Panc1 (cell line): ENCODE data around the gene SYTL1. TPM values are rescaled to one million over a fixed set of nuclear protein-coding genes. Genes with fewer than 3 reads are reported as not detected.

Source experiments
- ATAC-seq: fragments of 200-7000 bp; cut with Tn5 transposase; 2 replicates; pipeline ENCODE4 v1.9.1; 2020; ENCODE audit warnings: mild to moderate bottlenecking, moderate library complexity
- BruUV-seq: library from RNA; stranded (reverse); fragments of 400-500 nt; replicated peaks from 2 replicates; lab custom pipeline; 2021; lab: Mats Ljungman, UMichigan
- CTCF ChIA-PET: fragments of 300-600 bp; sonication (Branson Sonifier 250); formaldehyde crosslinking; loops from one replicate; lab custom pipeline; 2022; ENCODE audit warnings: antibody characterized with exemption; lab: Charles Lee
- POLR2A ChIA-PET: fragments of 300-600 bp; sonication (Branson Sonifier 250); formaldehyde crosslinking; loops from one replicate; lab custom pipeline; 2022; ENCODE audit warnings: antibody characterized with exemption; lab: Charles Lee
- DNase-seq: peaks from one replicate; pipeline ENCODE4 v3.0.0-alpha.2; 2010; ENCODE audit warnings: low read depth, low spot score
- H3K27ac ChIP-seq: 2 replicates; pipeline ENCODE4 v1.5.1; 2011; ENCODE audit warnings: mild to moderate bottlenecking, low read length, inconsistent platforms
- H3K27me3 ChIP-seq: fragments of 200-500 bp; sonication (Bioruptor generic); 2 replicates; pipeline ENCODE4 v1.6.0; 2014; ENCODE audit warnings: low read length, inconsistent platforms; ENCODE audit not compliant: control insufficient read depth, insufficient read depth
- H3K36me3 ChIP-seq: fragments of 200-500 bp; sonication (Bioruptor generic); 2 replicates; pipeline ENCODE4 v1.5.1; 2014; ENCODE audit warnings: inconsistent platforms, mild to moderate bottlenecking, low read length, moderate library complexity; ENCODE audit not compliant: control insufficient read depth, insufficient read depth
- H3K4me1 ChIP-seq: 2 replicates; pipeline ENCODE4 v1.5.1; 2011; ENCODE audit warnings: inconsistent platforms, mild to moderate bottlenecking, low read length, moderate library complexity; ENCODE audit not compliant: control insufficient read depth, insufficient read depth
- H3K4me3 ChIP-seq, 2 experiments: 2 replicates each; pipeline ENCODE4 v1.5.1; 2011 to 2012; ENCODE audit warnings: low read depth in 2 of 2, low read length in 2 of 2, mild to moderate bottlenecking in 2 of 2, inconsistent platforms in 1 of 2, moderate library complexity in 1 of 2
- H3K9me3 ChIP-seq: fragments of 200-500 bp; sonication (Bioruptor generic); 2 replicates; pipeline ENCODE4 v1.5.1; 2014; ENCODE audit warnings: low read depth, mild to moderate bottlenecking, inconsistent platforms, low read length, moderate library complexity; ENCODE audit not compliant: control insufficient read depth, insufficient read depth
- CTCF ChIP-seq: fragments of 450-650 bp; IDR thresholded peaks from 2 replicates; pipeline ENCODE4 v1.5.1; 2017; ENCODE audit warnings: mild to moderate bottlenecking
- POLR2AphosphoS5 ChIP-seq: IDR thresholded peaks from 2 replicates; pipeline ENCODE4 v1.6.1; 2012; ENCODE audit warnings: mild to moderate bottlenecking, low read depth, low read length, moderate library complexity
- REST ChIP-seq, 2 experiments: IDR thresholded peaks; 2 replicates each; pipeline ENCODE4 v1.6.1; 2011 to 2012; ENCODE audit warnings: low read depth in 2 of 2, control low read depth in 1 of 2, low read length in 1 of 2, mild to moderate bottlenecking in 1 of 2, moderate library complexity in 1 of 2; ENCODE audit not compliant: insufficient read depth in 1 of 2
- SIN3A ChIP-seq: IDR thresholded peaks from 2 replicates; pipeline ENCODE4 v1.6.1; 2012; ENCODE audit warnings: low read depth, mild to moderate bottlenecking, low read length, moderate library complexity, borderline replicate concordance; ENCODE audit not compliant: insufficient read depth
- TCF7L2 ChIP-seq: IDR thresholded peaks from 2 replicates; pipeline ENCODE4 v1.6.1; 2011; ENCODE audit warnings: mild to moderate bottlenecking, low read depth, low read length, inconsistent platforms
- in situ Hi-C: cut with HindIII; loops from 2 replicates; pipeline ENCODE4 v1.10.0; 2016; ENCODE audit warnings: low sequenced_read_pairs, low pct_unique_long_range_greater_than_20kb
- intact Hi-C: fragments of 100-400 bp; cut with micrococcal nuclease; formaldehyde crosslinking; loops from one replicate; pipeline ENCODE4 v1.10.0; 2022; ENCODE audit not compliant: unreplicated experiment
- total RNA-seq: library from RNA; stranded (reverse); gene quantifications from one replicate; pipeline ENCODE4 v1.2.1, GENCODE V29; 2021; ENCODE audit not compliant: unreplicated experiment

The SYTL1 gene
- total RNA-seq, 1 experiment from 2014 or later, result 2.4 TPM

GRCh38 chr1:27364696-27365371 is 23.0 kb downstream of the SYTL1 start:
- no TSS peak for BruUV-seq
- CTCF ChIA-PET, result interaction anchor here (0.5 to 2.3 kb wide), 7 partner anchors 7 to 1013 kb away, joined by 3 to 16 read pairs (median 7); partner anchors contain the start of gene SLC9A1
- Histone ChIP-seq H3K27ac (peak overlapping the region; percentile 82), H3K27me3 (no peaks in the 10 kb centered on the region), H3K4me1 (peaks cover 15% of the 10 kb centered on the region), H3K9me3 (no peaks in the 10 kb centered on the region), H3K4me3 (peak overlapping the region; percentile 74 to 77), H3K36me3 (no peaks in the 10 kb centered on the region; the same call in 1 of the 2 replicates)
- intact Hi-C loops (no loop called here), in situ Hi-C loops (no loop called here)
- no peak; the same call in none of the 2 replicates for ATAC-seq
- no peak for DNase-seq
- POLR2A ChIA-PET, result interaction anchor here (0.6 to 1.0 kb wide), 2 partner anchors 20 to 208 kb away, joined by 3 to 10 read pairs; no protein-coding TSS in a partner anchor
- no peak for TF ChIP-seq REST (IDR thresholded peaks at IDR 0.05; ENCODE audit: insufficient read depth in 1 of 2, low read depth in 2 of 2, low read length in 1 of 2)
- no peak for TF ChIP-seq POLR2AphosphoS5
- no peak for TF ChIP-seq CTCF
- no peak for TF ChIP-seq SIN3A
- no peak for TF ChIP-seq TCF7L2

- in situ Hi-C loops, result no loop called here
- Histone ChIP-seq H3K4me3 (peak overlapping the region; percentile 74 to 77), H3K36me3 (no peaks in the 10 kb centered on the region; the same call in 1 of the 2 replicates), H3K27me3 (no peaks in the 10 kb centered on the region), H3K9me3 (no peaks in the 10 kb centered on the region), H3K4me1 (peaks cover 15% of the 10 kb centered on the region), H3K27ac (peak overlapping the region; percentile 82)
- ChIA-PET CTCF (interaction anchor here (0.5 to 2.3 kb wide), 15 partner anchors 8 to 1196 kb away, joined by 3 to 16 read pairs (median 6); partner anchors contain the start of genes SLC9A1 and ZNF593), POLR2A (interaction anchor here (0.6 to 1.0 kb wide), 4 partner anchors 10 to 209 kb away, joined by 3 to 10 read pairs (median 3); no protein-coding TSS in a partner anchor)
- TF ChIP-seq REST (IDR thresholded peaks at IDR 0.05; ENCODE audit: insufficient read depth in 1 of 2, low read depth in 2 of 2, low read length in 1 of 2), result no peak
- TF ChIP-seq TCF7L2, result no peak
- no peak for TF ChIP-seq CTCF
- no peak; the same call in 1 of the 2 replicates for TF ChIP-seq POLR2AphosphoS5
- no peak for TF ChIP-seq SIN3A
- ATAC-seq (peak; percentile 86), DNase-seq (peak; percentile 87)
- intact Hi-C loops, result no loop called here
- BruUV-seq, result no TSS peak
These were observed 23.7 kb downstream of the SYTL1 start for GRCh38 chr1:27365372-27366112.
